ENCODE measurements around the gene GPBP1. TPM values are rescaled to one million over a fixed set of nuclear protein-coding genes. Genes with fewer than 3 reads are reported as not detected.

The GPBP1 gene
- total and polyA plus RNA-seq, 2 experiments from 2014 or later, result 38.1 to 41.7 TPM

DNA sequence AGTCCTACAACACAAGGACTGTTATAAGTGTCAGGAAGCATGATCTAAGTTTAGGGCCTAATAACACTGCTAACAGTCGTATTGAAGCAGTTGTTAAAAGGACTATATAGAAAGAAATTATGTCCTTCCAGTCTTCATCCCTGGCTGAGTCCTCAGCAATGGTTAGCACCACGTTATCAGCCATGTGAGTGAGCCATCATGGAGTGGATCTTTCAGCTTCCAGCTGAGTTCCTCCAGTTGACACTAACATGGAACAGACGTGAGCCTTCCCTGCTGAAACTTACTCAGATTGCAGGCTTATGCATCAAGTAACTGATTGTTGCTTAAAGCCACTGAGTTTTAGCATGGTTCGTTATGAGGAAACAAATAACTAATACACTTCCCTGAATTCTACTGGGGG lies 21.5 kb upstream of the GPBP1 start:
- no peak for DNase-seq
- H3K4me1 ChIP-seq (ENCODE audit: insufficient read depth), result no peaks in the 10 kb centered on the region
- no peaks in the 10 kb centered on the region for H3K36me3 ChIP-seq (ENCODE audit: low read depth)
- TF ChIP-seq EZH2 (IDR thresholded peaks at IDR 0.05; ENCODE audit: insufficient read depth, poor library complexity, severe bottlenecking) (no peak), EZH2phosphoT487 (IDR thresholded peaks at IDR 0.05; ENCODE audit: insufficient read depth, low read depth) (no peak)
- H3K4me2 ChIP-seq (ENCODE audit: unreplicated experiment), result no peak overlapping the region
- H3K9me2 ChIP-seq (ENCODE audit: insufficient read depth), result no peaks in the 10 kb centered on the region; the same call in 1 of the 2 replicates
- no peaks in the 10 kb centered on the region for H3K79me2 ChIP-seq (ENCODE audit: insufficient read depth)
- H3K27ac ChIP-seq, result no peak overlapping the region
- 50 to 53% methylated on average over 4 of the region's 4 CpGs for WGBS, 2 experiments (ENCODE audit: low coverage in 1 of 2, low lambda C conversion rate in 2 of 2, missing lambda C conversion rate in 2 of 2)
- H2AFZ ChIP-seq, result no peak overlapping the region
- H3K9me3 ChIP-seq (ENCODE audit: low read depth), result no peaks in the 10 kb centered on the region
- H4K20me1 ChIP-seq (ENCODE audit: insufficient read depth), result no peaks in the 10 kb centered on the region
- H3K4me3 ChIP-seq, result no peak overlapping the region
- in situ Hi-C loops (cut with MboI), result no loop called here
- no peaks in the 10 kb centered on the region for H3K27me3 ChIP-seq (replicated peaks; ENCODE audit: insufficient read depth)
- H3K9ac ChIP-seq, result no peak overlapping the region
- H3F3A ChIP-seq (ENCODE audit: insufficient read depth), result no peaks in the 10 kb centered on the region

DNA sequence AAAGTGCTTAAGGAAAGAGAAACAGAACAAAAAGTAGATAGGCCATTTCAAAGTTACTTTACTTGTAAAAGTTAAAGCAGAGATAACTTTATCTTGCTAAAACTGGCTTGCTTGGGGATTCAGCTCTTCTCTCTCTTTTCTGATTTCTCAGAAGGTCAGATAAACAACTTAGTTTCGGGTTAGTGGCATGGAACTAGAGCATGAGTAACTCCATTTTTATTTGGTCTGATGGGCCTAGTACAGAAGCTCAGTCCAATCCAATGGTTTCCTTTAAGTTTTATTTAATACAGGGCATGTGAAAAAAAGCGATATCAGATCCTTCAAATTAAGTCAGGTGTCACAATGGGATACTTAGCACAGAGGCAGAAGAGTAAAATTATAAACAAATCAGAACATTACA lies 18.8 kb upstream of the GPBP1 start:
- Histone ChIP-seq H3K9me2 (ENCODE audit: insufficient read depth) (no peaks in the 10 kb centered on the region; the same call in 1 of the 2 replicates), H3K79me2 (ENCODE audit: insufficient read depth) (no peaks in the 10 kb centered on the region), H3K36me3 (ENCODE audit: low read depth) (no peaks in the 10 kb centered on the region), H3K4me2 (ENCODE audit: unreplicated experiment) (no peak overlapping the region), H3F3A (ENCODE audit: insufficient read depth) (no peaks in the 10 kb centered on the region), H3K4me3 (no peak overlapping the region), H2AFZ (no peak overlapping the region), H4K20me1 (ENCODE audit: insufficient read depth) (no peaks in the 10 kb centered on the region), H3K27me3 (replicated peaks; ENCODE audit: insufficient read depth) (no peaks in the 10 kb centered on the region), H3K27ac (no peak overlapping the region), H3K9ac (no peak overlapping the region), H3K4me1 (ENCODE audit: insufficient read depth) (no peaks in the 10 kb centered on the region), H3K9me3 (ENCODE audit: low read depth) (no peaks in the 10 kb centered on the region)
- no peak for TF ChIP-seq EZH2phosphoT487 (IDR thresholded peaks at IDR 0.05; ENCODE audit: insufficient read depth, low read depth)
- no peak for TF ChIP-seq EZH2 (IDR thresholded peaks at IDR 0.05; ENCODE audit: insufficient read depth, poor library complexity, severe bottlenecking)
- in situ Hi-C loops (cut with MboI), result no loop called here
- 38 to 40% methylated on average over 2 of the region's 2 CpGs for WGBS, 2 experiments (ENCODE audit: low coverage in 1 of 2, low lambda C conversion rate in 2 of 2, missing lambda C conversion rate in 2 of 2)
- no peak for DNase-seq

DNA sequence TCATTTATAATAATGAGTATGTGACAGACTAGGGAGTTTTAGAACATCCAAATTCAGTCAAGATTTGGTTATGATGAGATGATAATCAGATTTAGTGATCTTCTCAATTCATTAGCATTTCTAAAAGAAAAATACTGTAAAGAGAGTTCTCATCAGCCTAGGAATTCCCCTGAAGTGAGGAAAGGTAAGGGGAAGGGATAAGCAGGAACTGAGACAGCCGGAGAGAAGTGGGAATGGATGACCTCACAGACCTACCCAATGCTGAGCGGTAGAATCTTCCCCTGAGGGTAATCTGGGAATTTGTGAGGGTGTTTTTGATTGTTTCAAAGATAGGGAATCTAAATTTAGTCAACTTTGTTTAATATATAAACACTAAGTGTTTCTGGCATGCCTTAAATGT lies 16.7 kb upstream of the GPBP1 start:
- WGBS, 2 experiments (ENCODE audit: low coverage in 1 of 2, low lambda C conversion rate in 2 of 2, missing lambda C conversion rate in 2 of 2), result 78 to 80% methylated on average over 2 of the region's 2 CpGs
- no peaks in the 10 kb centered on the region for H3K79me2 ChIP-seq (ENCODE audit: insufficient read depth)
- no peaks in the 10 kb centered on the region; the same call in 1 of the 2 replicates for H3K9me2 ChIP-seq (ENCODE audit: insufficient read depth)
- in situ Hi-C loops (cut with MboI), result no loop called here
- H3K4me1 ChIP-seq (ENCODE audit: insufficient read depth), result no peaks in the 10 kb centered on the region
- no peak overlapping the region for H3K9ac ChIP-seq
- no peak overlapping the region for H3K4me3 ChIP-seq
- no peaks in the 10 kb centered on the region for H3K27me3 ChIP-seq (replicated peaks; ENCODE audit: insufficient read depth)
- H3K27ac ChIP-seq, result no peak overlapping the region
- H3K36me3 ChIP-seq (ENCODE audit: low read depth), result no peaks in the 10 kb centered on the region
- H3F3A ChIP-seq (ENCODE audit: insufficient read depth), result no peaks in the 10 kb centered on the region
- DNase-seq, result no peak
- H4K20me1 ChIP-seq (ENCODE audit: insufficient read depth), result no peaks in the 10 kb centered on the region
- no peak for TF ChIP-seq EZH2 (IDR thresholded peaks at IDR 0.05; ENCODE audit: insufficient read depth, poor library complexity, severe bottlenecking)
- H3K9me3 ChIP-seq (ENCODE audit: low read depth), result no peaks in the 10 kb centered on the region
- H2AFZ ChIP-seq, result no peak overlapping the region
- H3K4me2 ChIP-seq (ENCODE audit: unreplicated experiment), result no peak overlapping the region

DNA sequence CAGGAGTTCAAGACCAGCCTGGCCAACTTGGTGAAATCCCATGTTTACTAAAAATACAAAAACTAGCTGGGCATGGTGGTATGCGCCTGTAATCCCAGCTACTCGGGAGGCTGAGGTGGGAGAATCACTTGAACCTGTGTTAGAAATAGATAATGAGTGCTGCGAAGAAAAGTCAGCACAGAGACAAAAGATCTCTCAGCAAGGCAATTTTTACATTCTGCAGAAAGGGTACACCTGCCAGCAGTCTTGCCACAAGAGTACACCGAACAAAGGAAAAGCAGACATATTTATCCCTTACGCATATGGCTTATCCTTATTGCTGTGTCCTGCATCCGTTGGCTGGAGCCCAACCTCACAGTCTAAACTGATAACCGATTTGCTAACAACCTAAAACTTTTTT lies 16.2 kb upstream of the GPBP1 start:
- TF ChIP-seq EZH2 (IDR thresholded peaks at IDR 0.05; ENCODE audit: insufficient read depth, poor library complexity, severe bottlenecking) (no peak), EZH2phosphoT487 (IDR thresholded peaks at IDR 0.05; ENCODE audit: insufficient read depth, low read depth) (no peak)
- no peaks in the 10 kb centered on the region for H3K4me1 ChIP-seq (ENCODE audit: insufficient read depth)
- H3K36me3 ChIP-seq (ENCODE audit: low read depth), result no peaks in the 10 kb centered on the region
- H3F3A ChIP-seq (ENCODE audit: insufficient read depth), result no peaks in the 10 kb centered on the region
- no peak overlapping the region for H2AFZ ChIP-seq
- 67 to 69% methylated on average over 7 of the region's 7 CpGs for WGBS, 2 experiments (ENCODE audit: low coverage in 1 of 2, low lambda C conversion rate in 2 of 2, missing lambda C conversion rate in 2 of 2)
- in situ Hi-C loops (cut with MboI), result no loop called here
- no peaks in the 10 kb centered on the region for H3K79me2 ChIP-seq (ENCODE audit: insufficient read depth)
- H3K9me3 ChIP-seq (ENCODE audit: low read depth), result no peaks in the 10 kb centered on the region
- no peaks in the 10 kb centered on the region for H4K20me1 ChIP-seq (ENCODE audit: insufficient read depth)
- no peak overlapping the region for H3K4me3 ChIP-seq
- H3K9ac ChIP-seq, result no peak overlapping the region
- no peak overlapping the region for H3K4me2 ChIP-seq (ENCODE audit: unreplicated experiment)
- H3K27ac ChIP-seq, result no peak overlapping the region
- no peaks in the 10 kb centered on the region; the same call in 1 of the 2 replicates for H3K9me2 ChIP-seq (ENCODE audit: insufficient read depth)
- H3K27me3 ChIP-seq (replicated peaks; ENCODE audit: insufficient read depth), result no peaks in the 10 kb centered on the region
- DNase-seq, result no peak

DNA sequence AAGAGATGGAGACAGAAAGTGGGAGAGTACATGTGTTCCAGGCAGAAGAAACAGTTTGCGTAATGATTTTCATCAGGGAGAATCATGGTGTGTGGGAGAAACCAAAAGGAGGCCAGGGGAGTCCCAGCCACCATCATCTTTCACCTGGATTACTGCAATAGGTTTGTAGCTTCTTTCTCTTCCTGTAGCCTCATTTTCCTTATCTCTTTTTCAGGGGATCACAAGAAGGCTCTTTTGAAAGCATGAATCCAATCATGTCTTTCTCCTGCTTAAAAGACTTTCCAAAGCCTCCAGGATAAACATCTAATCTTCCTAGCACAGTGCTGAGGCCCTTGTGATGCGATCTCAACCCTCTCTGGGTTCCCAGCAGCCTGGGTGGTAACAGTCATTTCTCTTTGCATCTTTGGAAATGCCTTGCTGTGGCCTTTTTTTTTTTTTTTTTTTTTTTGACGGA lies 10.3 kb upstream of the GPBP1 start:
- no peak overlapping the region for H3K4me2 ChIP-seq (ENCODE audit: unreplicated experiment)
- no peak for TF ChIP-seq EZH2phosphoT487 (IDR thresholded peaks at IDR 0.05; ENCODE audit: insufficient read depth, low read depth)
- TF ChIP-seq EZH2 (IDR thresholded peaks at IDR 0.05; ENCODE audit: insufficient read depth, poor library complexity, severe bottlenecking), result no peak
- no peak overlapping the region for H3K27ac ChIP-seq
- H2AFZ ChIP-seq, result no peak overlapping the region
- H3K9me3 ChIP-seq (ENCODE audit: low read depth), result no peaks in the 10 kb centered on the region
- in situ Hi-C loops (cut with MboI), result no loop called here
- H3K27me3 ChIP-seq (replicated peaks; ENCODE audit: insufficient read depth), result no peaks in the 10 kb centered on the region
- H4K20me1 ChIP-seq (ENCODE audit: insufficient read depth), result no peaks in the 10 kb centered on the region
- H3K36me3 ChIP-seq (ENCODE audit: low read depth), result no peaks in the 10 kb centered on the region
- H3K4me3 ChIP-seq, result no peak overlapping the region
- no peaks in the 10 kb centered on the region for H3K79me2 ChIP-seq (ENCODE audit: insufficient read depth)
- DNase-seq, result no peak
- no peak overlapping the region for H3K9ac ChIP-seq
- no peaks in the 10 kb centered on the region for H3F3A ChIP-seq (ENCODE audit: insufficient read depth)
- no peaks in the 10 kb centered on the region for H3K9me2 ChIP-seq (ENCODE audit: insufficient read depth)
- WGBS, 2 experiments (ENCODE audit: low coverage in 1 of 2, low lambda C conversion rate in 2 of 2, missing lambda C conversion rate in 2 of 2), result 83 to 87% methylated on average over 3 of the region's 3 CpGs
- no peaks in the 10 kb centered on the region for H3K4me1 ChIP-seq (ENCODE audit: insufficient read depth)

Data from GM23248 (cell line).